ENCODE measurements around the gene CBARP.
"Not testable (repeated sequence)": the region's sequence is repeated elsewhere in the genome, so short reads cannot be mapped to it uniquely, and the experiment has no call there.

CBARP gene

GRCh38 chr19:1252821-1253513 is 15.2 kb upstream of the CBARP start:
- DNase-seq (ENCODE audit: low read depth), result no peak

DNA sequence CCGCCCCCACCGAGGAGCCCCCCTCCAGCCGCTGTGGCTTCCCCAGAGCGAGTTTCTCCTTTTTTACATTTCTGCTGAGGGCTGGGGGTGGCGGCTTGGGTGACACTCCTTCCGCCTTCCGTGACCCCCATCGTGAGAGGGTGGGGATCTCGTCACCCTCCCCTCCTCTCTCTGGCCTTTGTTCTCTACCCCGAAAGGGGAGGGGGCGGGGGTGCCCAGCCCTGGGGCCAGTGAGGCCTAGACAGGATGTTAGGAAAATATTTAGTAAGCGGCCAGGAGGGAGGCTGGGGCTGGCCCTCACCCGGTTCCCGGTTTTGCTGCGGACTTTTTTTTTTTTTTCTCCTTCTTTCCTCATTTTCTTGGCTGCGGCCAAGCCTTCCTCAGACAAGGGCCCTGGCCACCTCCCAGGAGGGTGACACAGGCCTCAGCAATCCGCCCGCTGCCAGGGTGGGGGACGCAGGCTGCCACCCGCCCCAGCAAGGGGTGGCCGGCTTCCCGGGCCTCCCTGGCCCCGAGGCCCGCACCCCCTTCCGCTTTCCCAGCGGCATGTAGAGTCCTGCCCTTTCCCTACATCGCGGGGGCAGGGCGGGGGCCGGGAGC is 14.5 kb upstream of the CBARP start:
- no peak for DNase-seq (ENCODE audit: low read depth)

DNA sequence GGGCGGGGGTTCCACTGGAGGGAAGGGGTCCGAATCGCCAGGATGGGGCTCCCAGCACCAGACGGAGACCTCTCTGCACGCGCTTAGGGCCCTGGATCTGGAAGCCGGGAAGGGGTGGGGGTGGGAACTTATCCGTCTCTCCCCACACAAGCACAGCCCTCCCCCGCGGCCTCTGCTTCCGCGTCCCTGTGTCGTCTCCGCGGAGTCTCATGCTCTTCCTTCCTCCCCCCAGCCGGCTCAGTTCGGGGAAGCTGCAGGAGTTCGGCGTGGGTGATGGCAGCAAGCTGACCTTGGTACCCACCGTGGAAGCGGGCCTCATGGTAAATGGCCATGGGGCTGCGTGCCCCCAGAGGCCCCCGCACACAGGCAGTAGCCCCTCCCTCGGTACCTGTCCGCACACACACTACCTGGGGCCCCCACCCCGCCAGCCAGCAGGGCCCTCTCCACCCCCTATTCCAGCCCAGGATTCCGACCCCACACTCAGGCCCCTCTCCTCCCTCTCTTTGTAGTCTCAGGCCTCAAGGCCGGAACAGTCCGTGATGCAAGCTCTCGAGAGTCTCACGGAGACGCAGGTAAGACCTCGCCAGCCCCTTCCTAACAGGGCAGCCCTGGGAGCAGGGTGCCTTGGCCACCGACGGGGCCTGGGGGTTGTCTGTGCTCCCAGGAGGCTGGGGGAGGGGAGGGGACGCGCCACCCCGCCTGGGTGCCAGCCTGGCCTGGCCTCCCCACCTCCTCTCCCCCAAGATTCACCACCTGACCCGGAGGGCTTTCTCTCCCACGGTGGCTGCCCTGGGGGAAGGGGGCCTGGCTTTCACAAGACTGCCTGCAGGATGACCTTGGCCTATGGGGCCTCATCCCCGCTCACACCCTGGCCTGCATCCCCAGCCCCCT is 13.8 kb upstream of the CBARP start:
- DNase-seq (ENCODE audit: low read depth), result no peak

DNA sequence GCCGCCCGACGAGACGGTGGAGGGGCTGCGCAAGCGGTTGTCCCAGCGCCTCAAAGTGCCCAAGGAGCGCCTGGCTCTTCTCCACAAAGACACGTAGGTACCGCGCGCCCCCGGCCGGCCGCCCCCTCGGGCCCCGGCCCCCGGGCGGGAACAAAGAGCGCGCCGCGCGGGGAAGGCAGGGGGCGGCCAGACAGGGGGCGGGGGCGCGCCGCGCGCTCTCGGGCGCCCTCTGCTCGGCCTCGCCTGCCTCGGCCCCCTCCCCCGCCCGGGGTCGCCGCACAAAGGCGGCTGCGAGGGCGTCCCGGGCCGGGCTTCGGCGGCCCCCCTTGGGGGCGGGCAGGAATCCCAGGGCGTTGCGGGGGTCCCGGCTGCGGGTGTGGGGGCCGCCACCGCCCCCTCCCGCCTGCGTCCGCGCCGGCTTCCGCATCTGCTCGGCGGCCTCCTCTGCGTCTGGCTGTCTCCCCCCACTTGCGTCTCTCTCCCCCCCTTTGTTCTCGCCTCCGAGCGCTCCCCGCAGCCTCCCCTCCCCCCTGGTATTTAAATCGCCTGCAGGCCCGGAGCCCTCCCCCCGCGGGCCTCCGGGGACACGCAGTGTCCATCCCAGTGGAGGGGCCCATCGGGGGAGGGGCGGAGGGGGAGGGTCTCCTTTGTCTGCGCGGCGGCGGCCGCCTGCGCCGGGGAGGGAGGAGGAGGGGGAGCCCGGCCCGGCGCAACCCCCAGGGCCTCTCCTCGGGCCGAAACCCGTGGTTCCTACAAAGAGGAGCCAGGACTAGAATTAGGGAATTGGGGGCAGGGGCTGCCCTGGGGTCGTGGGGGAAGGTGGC is 12.8 kb upstream of the CBARP start:
- no peak for DNase-seq (ENCODE audit: low read depth)

DNA sequence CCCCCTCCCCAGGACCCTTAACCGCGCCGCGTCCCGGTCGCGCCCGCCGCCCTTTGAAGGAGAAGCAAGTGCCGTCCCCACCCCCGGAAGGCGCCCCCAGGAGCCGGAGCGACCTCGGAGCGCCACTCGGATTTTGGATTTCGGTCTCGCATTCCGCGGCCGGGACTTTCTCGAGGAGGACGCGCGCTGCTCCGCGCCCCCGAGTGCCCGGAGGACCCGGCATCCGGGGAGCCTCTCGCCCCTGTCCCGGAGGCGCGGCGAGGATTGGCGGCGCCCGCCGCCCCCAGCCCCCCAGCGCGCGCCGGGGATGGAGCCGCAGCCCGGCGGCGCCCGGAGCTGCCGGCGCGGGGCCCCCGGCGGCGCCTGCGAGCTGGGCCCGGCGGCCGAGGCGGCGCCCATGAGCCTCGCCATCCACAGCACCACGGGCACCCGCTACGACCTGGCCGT is 12.2 kb upstream of the CBARP start:
- no peak for DNase-seq (ENCODE audit: low read depth)

GRCh38 chr19:1249298-1249989 is 11.6 kb upstream of the CBARP start:
- DNase-seq (ENCODE audit: low read depth), result peak; percentile 92

GRCh38 chr19:1248786-1249297 is 11.0 kb upstream of the CBARP start:
- DNase-seq (ENCODE audit: low read depth), result peak; percentile 83

GRCh38 chr19:1248139-1248785 is 10.5 kb upstream of the CBARP start, which contains the start of gene MIDN:
TSS of gene MIDN (plus strand) at chr19:1248583. CDS start at chr19:1250297, 1,714 bp downstream.
- DNase-seq (ENCODE audit: low read depth), result no peak

DNA sequence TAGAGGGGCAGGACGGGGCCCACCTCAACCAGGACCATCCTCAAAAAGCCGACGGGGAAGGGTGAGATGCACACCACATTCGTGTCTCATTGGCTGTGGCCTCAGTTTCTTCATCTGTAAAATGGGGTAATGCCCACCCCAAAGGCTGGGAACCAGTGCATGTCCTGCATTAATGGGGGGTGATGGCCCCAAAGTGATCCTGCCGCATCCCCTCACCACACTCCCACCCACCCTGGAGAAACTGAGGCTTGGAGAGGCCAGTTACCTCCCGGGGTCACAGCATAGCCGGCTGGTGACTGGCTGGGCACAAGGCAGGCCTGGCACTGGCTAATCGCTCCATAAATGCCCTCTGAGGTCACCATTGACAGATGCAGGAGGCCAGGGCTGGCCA is 9.9 kb upstream of the CBARP start:
- no peak for DNase-seq (ENCODE audit: low read depth)

DNA sequence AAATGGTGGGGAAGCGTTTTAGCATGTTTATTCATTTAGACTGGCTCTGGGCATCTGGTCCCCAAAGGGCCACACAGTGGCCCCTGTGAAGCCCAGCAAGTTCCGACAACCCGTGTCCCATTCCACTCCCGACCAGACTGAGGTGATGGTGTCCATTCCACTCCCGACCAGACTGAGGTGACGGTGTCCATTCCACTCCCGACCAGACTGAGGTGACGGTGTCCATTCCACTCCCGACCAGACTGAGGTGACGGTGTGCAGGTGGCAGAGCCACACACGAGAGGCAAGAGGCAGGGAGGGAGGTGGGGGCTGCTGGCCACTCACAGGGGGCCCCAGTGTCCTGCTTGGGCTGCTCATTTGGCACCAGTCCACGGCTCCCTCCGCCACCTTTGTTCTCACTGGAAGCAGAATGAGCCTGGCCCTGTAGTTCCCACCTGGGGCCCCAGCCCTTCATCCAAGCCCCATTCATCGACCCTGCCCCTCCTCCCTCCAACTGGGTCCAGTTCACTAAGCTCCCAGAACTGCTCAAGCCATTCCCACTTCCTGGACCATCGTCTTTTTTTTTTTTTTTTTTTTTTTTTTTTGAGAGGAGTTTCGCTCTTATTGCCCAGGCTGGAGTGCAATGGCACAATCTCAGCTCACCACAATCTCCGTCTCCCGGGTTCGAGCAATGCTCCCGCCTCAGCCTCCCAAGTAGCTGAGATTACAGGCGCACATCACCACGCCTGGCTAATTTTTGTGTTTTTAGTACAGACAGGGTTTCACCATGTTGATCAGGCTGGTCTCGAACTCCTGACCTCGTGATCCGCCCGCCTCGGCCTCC is 8.7 kb upstream of the CBARP start:
- DNase-seq (ENCODE audit: low read depth), result not testable (repeated sequence)

GRCh38 chr19:1245494-1246264 is 7.9 kb upstream of the CBARP start:
- DNase-seq (ENCODE audit: low read depth), result no peak

DNA sequence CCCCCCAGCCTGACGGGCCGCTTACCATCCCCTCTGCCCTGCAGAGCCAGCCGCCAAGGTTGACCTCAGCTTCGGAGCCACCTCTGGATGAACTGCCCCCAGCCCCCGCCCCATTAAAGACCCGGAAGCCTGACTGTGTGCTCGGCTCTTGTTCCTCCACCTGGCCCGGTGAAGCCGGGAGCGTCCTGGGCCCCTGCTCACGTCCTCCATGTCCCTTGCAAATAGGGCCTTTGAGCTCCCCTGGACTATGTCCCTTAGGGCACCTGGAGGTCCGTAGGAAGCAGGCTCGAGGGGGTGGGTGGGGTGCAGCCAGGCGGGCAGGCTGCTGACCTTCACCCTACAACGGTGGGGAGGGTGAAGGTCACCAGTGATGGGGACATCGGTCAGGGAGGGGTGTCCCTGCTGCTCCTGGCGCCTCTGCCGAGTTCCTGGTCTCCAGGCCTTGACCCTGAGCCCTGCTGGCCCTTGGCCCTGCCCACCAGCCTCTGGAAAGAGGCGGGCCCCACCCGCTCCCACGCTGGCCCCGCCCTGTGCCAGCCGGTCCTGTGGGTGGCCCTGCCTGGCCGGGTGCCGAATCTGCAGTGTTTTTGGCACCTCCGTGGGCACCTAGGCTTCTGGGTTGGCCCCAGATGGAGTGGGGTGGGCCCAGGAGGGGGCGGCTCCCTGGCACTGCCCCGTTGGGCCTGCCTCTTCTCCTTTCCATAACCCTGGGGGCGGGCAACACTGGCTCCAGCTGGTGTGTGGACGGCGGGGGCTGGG is 7.1 kb upstream of the CBARP start:
- no peak for DNase-seq (ENCODE audit: low read depth)

DNA sequence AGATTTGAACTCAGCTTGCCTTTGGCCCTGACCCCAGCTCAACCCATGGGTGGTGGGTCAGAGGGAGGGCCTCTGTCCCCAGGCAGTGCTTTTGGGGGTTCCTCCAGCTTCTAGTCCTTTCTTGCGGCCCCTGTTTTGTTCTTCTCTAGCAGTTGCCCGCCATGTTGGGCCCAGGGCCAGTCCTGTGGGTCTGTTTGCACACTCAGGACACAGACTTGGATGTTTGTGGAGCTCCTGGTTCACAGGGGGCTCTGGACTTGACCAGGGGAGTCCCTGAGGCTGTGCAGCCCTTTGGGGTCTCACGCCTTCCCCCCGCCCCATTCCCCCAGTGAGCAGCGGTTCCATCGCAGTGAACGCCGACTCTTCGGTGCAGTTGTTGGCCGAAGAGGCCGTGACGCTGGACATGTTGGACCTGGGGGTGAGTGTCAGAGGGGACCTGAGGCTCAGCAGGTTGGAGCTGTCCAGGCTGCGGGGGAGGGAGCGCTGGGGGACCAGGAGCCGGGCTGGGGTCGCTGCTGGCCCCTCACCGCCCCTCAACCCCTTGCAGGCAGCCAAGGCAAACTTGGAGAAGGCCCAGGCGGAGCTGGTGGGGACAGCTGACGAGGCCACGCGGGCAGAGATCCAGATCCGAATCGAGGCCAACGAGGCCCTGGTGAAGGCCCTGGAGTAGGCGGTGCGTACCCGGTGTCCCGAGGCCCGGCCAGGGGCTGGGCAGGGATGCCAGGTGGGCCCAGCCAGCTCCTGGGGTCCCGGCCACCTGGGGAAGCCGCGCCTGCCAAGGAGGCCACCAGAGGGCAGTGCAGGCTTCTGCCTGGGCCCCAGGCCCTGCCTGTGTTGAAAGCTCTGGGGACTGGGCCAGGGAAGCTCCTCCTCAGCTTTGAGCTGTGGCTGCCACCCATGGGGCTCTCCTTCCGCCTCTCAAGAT is 6.2 kb upstream of the CBARP start:
- peak; percentile 79 for DNase-seq (ENCODE audit: low read depth)

GRCh38 chr19:1241417-1242095 is 3.8 kb upstream of the CBARP start, which contains the start of gene ATP5F1D:
TSS of gene ATP5F1D (plus strand) at chr19:1241751. CDS start at chr19:1241851, 100 bp downstream.
- peak; percentile 88 for DNase-seq (ENCODE audit: low read depth)

DNA sequence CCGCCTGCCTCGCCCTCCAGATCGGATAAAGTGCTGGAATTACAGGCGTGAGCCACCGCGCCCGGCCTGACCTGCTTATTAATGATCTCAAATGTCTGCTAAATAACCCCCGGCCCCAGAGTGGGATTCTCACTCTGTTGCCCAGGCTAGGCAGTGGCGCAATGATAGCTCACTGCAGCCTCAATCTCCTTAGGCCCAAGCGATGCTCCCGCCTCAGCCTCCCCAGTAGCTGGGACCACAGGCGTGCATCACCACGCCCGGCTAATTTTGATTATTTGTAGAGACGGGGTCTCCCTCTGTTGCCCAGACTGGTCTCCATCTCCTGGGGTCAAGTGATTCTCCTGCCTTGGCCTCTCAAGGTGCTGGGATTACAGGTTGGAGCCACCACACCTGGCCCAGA is 3.1 kb upstream of the CBARP start:
- no peak for DNase-seq (ENCODE audit: low read depth)
